ENCODE results near the gene HSPG2. TPM values are rescaled to one million over a fixed set of nuclear protein-coding genes. Genes with fewer than 3 reads are reported as not detected.
A peak's percentile ranks its signal among the peaks of the same experiment; 100 is the strongest.

The HSPG2 gene
- total RNA-seq, 1 donor from 2014 or later, result 656 TPM

DNA sequence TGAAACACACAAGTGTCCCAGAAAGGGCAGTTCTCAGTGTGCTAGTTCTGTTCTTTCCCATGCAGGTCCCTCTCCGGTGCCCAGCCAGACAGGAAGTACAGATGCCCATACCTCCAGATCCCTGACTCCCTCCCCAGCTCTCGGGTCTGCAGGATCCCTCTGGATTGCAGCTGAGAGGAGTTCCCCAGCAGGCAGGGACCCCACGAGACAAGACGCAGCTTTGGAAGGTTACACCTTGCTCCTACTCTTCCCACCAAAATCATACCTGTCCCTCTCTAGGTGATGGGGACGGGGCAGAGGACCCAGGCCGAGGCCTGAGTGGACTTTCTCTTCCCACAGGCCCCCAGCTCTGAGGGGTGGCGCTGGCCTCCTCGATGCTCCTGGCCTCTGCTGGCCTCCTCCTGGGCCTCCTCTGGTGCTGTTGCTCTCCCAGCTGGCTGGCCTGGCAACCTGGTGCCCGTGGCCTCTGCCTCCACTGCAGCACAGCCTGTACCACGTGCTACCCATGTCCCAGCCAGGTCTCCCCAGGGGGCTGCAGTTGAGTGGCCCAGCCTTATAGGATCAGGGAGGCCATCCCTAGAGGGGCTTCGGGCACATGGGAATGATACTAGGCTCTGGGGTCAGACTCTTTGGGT is 115.6 kb downstream of the HSPG2 start:
- Mint-ChIP-seq H3K36me3 (ENCODE audit: insufficient read depth) (peaks cover 27% of the 10 kb centered on the region), H3K4me1 (ENCODE audit: low read depth) (no peaks in the 10 kb centered on the region), H3K4me3 (ENCODE audit: low read depth) (no peak overlapping the region), H3K9me3 (ENCODE audit: low read depth) (no peaks in the 10 kb centered on the region), H3K27me3 (no peaks in the 10 kb centered on the region), H3K27ac (no peak overlapping the region)
- DNase-seq (ENCODE audit: low spot score, unreplicated experiment), result no peak
- TF ChIP-seq, protein P1, sequence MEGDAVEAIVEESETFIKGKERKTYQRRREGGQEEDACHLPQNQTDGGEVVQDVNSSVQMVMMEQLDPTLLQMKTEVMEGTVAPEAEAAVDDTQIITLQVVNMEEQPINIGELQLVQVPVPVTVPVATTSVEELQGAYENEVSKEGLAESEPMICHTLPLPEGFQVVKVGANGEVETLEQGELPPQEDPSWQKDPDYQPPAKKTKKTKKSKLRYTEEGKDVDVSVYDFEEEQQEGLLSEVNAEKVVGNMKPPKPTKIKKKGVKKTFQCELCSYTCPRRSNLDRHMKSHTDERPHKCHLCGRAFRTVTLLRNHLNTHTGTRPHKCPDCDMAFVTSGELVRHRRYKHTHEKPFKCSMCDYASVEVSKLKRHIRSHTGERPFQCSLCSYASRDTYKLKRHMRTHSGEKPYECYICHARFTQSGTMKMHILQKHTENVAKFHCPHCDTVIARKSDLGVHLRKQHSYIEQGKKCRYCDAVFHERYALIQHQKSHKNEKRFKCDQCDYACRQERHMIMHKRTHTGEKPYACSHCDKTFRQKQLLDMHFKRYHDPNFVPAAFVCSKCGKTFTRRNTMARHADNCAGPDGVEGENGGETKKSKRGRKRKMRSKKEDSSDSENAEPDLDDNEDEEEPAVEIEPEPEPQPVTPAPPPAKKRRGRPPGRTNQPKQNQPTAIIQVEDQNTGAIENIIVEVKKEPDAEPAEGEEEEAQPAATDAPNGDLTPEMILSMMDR (IDR thresholded peaks at IDR 0.05; ENCODE audit: unreplicated experiment), result no peak

DNA sequence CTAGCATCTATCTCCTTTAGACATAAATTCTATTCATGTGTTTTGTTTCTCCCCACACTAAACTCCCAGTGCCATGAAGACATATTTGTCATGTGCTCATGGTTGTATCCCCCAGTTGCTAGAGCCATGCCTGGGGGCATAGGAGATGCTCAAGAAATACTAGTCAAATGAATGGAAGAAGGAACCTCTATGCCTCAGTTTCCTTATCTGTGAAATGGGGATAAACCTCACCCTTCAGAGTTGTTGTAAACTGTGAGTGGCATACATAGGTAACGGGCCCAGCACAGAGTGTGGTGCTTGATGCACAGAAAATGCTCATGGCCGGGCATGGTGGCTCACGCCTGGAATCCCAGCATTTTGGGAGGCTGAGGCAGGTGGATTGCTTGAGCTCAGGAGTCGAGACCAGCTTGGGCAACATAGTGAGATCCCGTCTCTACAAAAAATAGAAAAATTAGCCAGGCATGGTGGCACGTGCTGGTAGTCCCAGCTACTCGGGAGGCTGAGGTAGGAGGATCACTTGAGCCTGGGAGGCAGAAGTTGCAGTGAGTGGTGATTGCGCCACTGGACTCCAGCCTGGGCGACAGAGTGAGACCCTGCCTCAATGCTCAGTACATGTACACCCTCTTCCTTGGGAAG is 116.4 kb downstream of the HSPG2 start:
- no peaks in the 10 kb centered on the region for H3K9me3 Mint-ChIP-seq (ENCODE audit: low read depth)
- DNase-seq (ENCODE audit: low spot score, unreplicated experiment), result no peak
- H3K36me3 Mint-ChIP-seq (ENCODE audit: insufficient read depth), result peaks cover 24% of the 10 kb centered on the region
- TF ChIP-seq, protein P1 (IDR thresholded peaks at IDR 0.05; ENCODE audit: unreplicated experiment), result no peak
- no peaks in the 10 kb centered on the region for H3K4me1 Mint-ChIP-seq (ENCODE audit: low read depth)
- peak overlapping the region; percentile 62 for H3K27ac Mint-ChIP-seq
- no peaks in the 10 kb centered on the region for H3K27me3 Mint-ChIP-seq
- no peak overlapping the region for H3K4me3 Mint-ChIP-seq (ENCODE audit: low read depth)

DNA sequence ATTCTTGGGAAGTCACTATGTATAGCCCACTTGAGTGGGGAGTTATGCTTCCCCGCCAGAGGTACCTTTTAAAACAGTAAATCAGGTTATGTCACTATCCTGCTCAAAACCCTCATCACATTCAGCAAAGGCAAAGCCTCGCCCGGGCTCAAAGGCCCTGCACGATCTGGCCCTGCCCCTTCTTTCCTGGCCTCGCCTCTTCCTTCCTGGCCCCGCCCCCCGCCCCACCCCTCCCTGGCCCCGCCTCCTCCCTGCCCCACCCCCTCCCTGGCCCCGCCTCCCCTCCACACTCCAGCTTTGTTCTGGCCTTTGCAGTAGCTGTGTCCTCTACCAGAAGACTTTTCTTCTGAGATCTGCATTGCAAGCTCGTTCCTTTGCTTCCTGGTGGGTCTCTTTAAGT is 118.5 kb downstream of the HSPG2 start:
- no peak for DNase-seq (ENCODE audit: low spot score, unreplicated experiment)
- Mint-ChIP-seq H3K4me1 (ENCODE audit: low read depth) (peaks cover 3% of the 10 kb centered on the region), H3K27me3 (peaks cover 3% of the 10 kb centered on the region), H3K4me3 (ENCODE audit: low read depth) (no peak overlapping the region), H3K9me3 (ENCODE audit: low read depth) (no peaks in the 10 kb centered on the region), H3K27ac (no peak overlapping the region), H3K36me3 (ENCODE audit: insufficient read depth) (peaks cover 22% of the 10 kb centered on the region)
- TF ChIP-seq, protein P1 (IDR thresholded peaks at IDR 0.05; ENCODE audit: unreplicated experiment), result no peak

DNA sequence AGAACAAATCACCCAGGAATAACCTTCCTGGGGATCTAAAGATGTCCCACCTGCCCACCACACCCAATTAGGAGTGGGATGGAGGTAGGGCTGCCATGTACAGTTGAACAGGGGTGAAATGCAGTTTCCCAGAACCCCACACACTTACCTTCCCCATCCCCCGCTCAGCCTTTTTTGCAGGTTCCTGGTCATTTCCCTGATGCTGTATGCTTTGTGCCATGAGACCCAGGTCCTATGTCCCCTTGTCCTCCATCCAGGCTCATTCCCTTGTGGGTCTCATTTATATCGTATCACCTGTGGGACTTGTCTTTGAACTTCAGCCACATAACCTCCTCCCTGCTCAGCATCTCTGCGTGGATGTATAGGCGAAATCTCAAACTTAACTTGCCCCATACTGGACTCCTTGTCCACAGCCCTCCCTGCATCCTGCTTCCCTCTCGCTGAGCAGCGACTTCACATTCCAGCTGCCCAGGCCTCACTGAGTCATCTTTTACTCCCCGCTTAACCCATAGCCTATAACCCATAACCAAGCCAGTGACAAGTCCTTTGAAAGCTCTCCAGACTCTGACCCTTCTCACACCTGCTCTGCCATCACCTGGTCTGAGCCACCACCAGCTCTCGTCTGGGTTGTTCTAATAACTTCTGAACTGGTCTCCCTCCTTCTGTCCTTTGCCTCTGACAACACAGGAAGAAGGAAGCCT is 120.4 kb downstream of the HSPG2 start:
- Mint-ChIP-seq H3K4me3 (ENCODE audit: low read depth) (no peak overlapping the region), H3K36me3 (ENCODE audit: insufficient read depth) (peaks cover 17% of the 10 kb centered on the region), H3K9me3 (ENCODE audit: low read depth) (no peaks in the 10 kb centered on the region), H3K27me3 (peaks cover 10% of the 10 kb centered on the region), H3K27ac (peak overlapping the region; percentile 26), H3K4me1 (ENCODE audit: low read depth) (peaks cover 3% of the 10 kb centered on the region)
- no peak for DNase-seq (ENCODE audit: low spot score, unreplicated experiment)
- TF ChIP-seq, protein P1 (IDR thresholded peaks at IDR 0.05; ENCODE audit: unreplicated experiment), result no peak

DNA sequence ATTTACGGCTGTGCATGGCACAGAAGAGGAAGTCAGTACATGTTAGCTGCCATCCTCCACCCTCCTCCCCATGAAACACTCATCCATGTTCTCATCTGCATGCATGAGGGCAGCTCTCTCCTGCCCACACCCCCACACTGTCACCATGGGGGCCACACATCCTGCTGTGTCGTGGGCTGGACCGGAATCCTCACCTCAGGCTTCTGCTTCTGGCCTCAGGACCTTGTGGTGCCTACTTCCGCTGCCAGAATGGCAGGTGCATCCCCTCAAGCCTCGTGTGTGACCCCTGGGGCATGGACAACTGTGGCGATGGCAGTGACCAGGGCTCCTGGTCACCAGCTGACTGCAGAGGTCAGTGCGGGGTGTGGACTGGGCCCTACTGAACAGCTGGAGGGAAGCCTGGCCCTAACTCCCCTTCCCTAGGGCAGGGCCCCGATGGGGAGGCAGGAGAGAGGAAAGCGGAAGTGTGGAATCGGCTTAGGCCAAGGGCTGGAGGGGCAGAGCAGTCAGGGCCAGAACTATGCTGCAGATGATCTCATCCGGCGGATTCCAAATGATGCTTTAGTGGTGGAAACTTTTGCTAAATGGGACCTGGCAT is 121.3 kb downstream of the HSPG2 start:
- peaks cover 3% of the 10 kb centered on the region for H3K4me1 Mint-ChIP-seq (ENCODE audit: low read depth)
- H3K27ac Mint-ChIP-seq, result no peak overlapping the region
- no peak for DNase-seq (ENCODE audit: low spot score, unreplicated experiment)
- no peak overlapping the region for H3K4me3 Mint-ChIP-seq (ENCODE audit: low read depth)
- peaks cover 10% of the 10 kb centered on the region for H3K27me3 Mint-ChIP-seq
- TF ChIP-seq, protein P1 (IDR thresholded peaks at IDR 0.05; ENCODE audit: unreplicated experiment), result no peak
- H3K9me3 Mint-ChIP-seq (ENCODE audit: low read depth), result no peaks in the 10 kb centered on the region
- H3K36me3 Mint-ChIP-seq (ENCODE audit: insufficient read depth), result peaks cover 15% of the 10 kb centered on the region
